Upper lobe of right lung (tissue), 1 donor: ENCODE measurements around the gene NOL9. TPM values are rescaled to one million over a fixed set of nuclear protein-coding genes. Genes with fewer than 3 reads are reported as not detected.
A peak's percentile ranks its signal among the peaks of the same experiment; 100 is the strongest.

Experiments
- ATAC-seq: fragments of 200-7000 bp; cut with Tn5 transposase; one replicate; pipeline ENCODE4 v1.9.1; 2020; ENCODE audit warnings: mild to moderate bottlenecking, moderate library complexity
- DNase-seq: peaks from one replicate; pipeline ENCODE4 v3.0.0-alpha.2; 2020
- H3K27ac ChIP-seq: fragments of 200-600 bp; one replicate; pipeline ENCODE4 v1.8.0; 2022
- H3K27me3 ChIP-seq: fragments of 200-600 bp; one replicate; pipeline ENCODE4 v1.8.0; 2022; ENCODE audit warnings: mild to moderate bottlenecking
- H3K36me3 ChIP-seq: fragments of 200-600 bp; one replicate; pipeline ENCODE4 v1.8.0; 2022
- H3K4me1 ChIP-seq: fragments of 200-600 bp; one replicate; pipeline ENCODE4 v1.8.0; 2022
- H3K4me3 ChIP-seq: fragments of 200-600 bp; one replicate; pipeline ENCODE4 v1.8.0; 2022; ENCODE audit warnings: mild to moderate bottlenecking
- H3K9me3 ChIP-seq: fragments of 200-600 bp; one replicate; pipeline ENCODE4 v1.8.0; 2022
- CTCF ChIP-seq: fragments of 200-600 bp; IDR thresholded peaks from one replicate; pipeline ENCODE4 v1.8.0; 2022; ENCODE audit warnings: antibody characterized with exemption
- intact Hi-C: fragments of 100-400 bp; cut with DNase I; formaldehyde crosslinking; loops from one replicate; pipeline ENCODE4 v1.11.0; 2022
- total RNA-seq: library from RNA; stranded (reverse); fragmentation: NEBNext Ultra II Directional; extraction: Animal tissue kit (Norgen Biotek cat#: 25700); gene quantifications from one replicate; pipeline ENCODE4 v1.2.1, GENCODE V29; 2021
- donor health status: DM: no; HTN: yes; CAD: no; lungs with severe emphysema.

Gene NOL9
- total RNA-seq, 1 donor from 2014 or later: 23.6 TPM

- TF ChIP-seq CTCF: no peak
- intact Hi-C loops: no loop called here
- Histone ChIP-seq H3K4me1 (peaks cover 5% of the 10 kb centered on the region), H3K27me3 (no peaks in the 10 kb centered on the region), H3K9me3 (no peaks in the 10 kb centered on the region), H3K36me3 (no peaks in the 10 kb centered on the region), H3K27ac (no peak overlapping the region), H3K4me3 (no peak overlapping the region)
- DNase-seq (peak; percentile 78), ATAC-seq (peak; percentile 84)
Observed at GRCh38 chr1:6509919-6510291, 44.4 kb downstream of the NOL9 start.

GRCh38 chr1:6509220-6509918 is 44.9 kb downstream of the NOL9 start:
- H3K4me3 ChIP-seq: no peak overlapping the region
- no peak for ATAC-seq
- H3K27ac ChIP-seq: no peak overlapping the region
- no peaks in the 10 kb centered on the region for H3K27me3 ChIP-seq
- peaks cover 5% of the 10 kb centered on the region for H3K4me1 ChIP-seq
- no peaks in the 10 kb centered on the region for H3K36me3 ChIP-seq
- intact Hi-C loops: no loop called here
- TF ChIP-seq CTCF: no peak
- H3K9me3 ChIP-seq: no peaks in the 10 kb centered on the region
- DNase-seq: no peak

- TF ChIP-seq CTCF: no peak
- H3K4me1 ChIP-seq: peaks cover 5% of the 10 kb centered on the region
- no peaks in the 10 kb centered on the region for H3K9me3 ChIP-seq
- no peak overlapping the region for H3K4me3 ChIP-seq
- ATAC-seq (no peak), DNase-seq (no peak)
- intact Hi-C loops: no loop called here
- no peaks in the 10 kb centered on the region for H3K27me3 ChIP-seq
- no peaks in the 10 kb centered on the region for H3K36me3 ChIP-seq
- no peak overlapping the region for H3K27ac ChIP-seq
Observed at GRCh38 chr1:6508816-6509189, 45.5 kb downstream of the NOL9 start.

GRCh38 chr1:6508154-6508815 is 46.0 kb downstream of the NOL9 start:
- H3K27me3 ChIP-seq: no peaks in the 10 kb centered on the region
- H3K4me3 ChIP-seq: no peak overlapping the region
- no peaks in the 10 kb centered on the region for H3K9me3 ChIP-seq
- intact Hi-C loops: no loop called here
- H3K36me3 ChIP-seq: no peaks in the 10 kb centered on the region
- H3K27ac ChIP-seq: no peak overlapping the region
- TF ChIP-seq CTCF: no peak
- peaks cover 5% of the 10 kb centered on the region for H3K4me1 ChIP-seq
- no peak for ATAC-seq
- DNase-seq: no peak

GRCh38 chr1:6507461-6507911 is 46.8 kb downstream of the NOL9 start:
- ATAC-seq (no peak), DNase-seq (no peak)
- Histone ChIP-seq H3K27ac (no peak overlapping the region), H3K4me3 (no peak overlapping the region), H3K36me3 (no peaks in the 10 kb centered on the region), H3K9me3 (no peaks in the 10 kb centered on the region), H3K4me1 (peaks cover 11% of the 10 kb centered on the region), H3K27me3 (no peaks in the 10 kb centered on the region)
- no peak for TF ChIP-seq CTCF
- intact Hi-C loops: no loop called here
